ENCODE measurements around the gene RAPGEF1. TPM values are rescaled to one million over a fixed set of nuclear protein-coding genes. Genes with fewer than 3 reads are reported as not detected.
"Not testable (repeated sequence)": the region's sequence is repeated elsewhere in the genome, so short reads cannot be mapped to it uniquely, and the experiment has no call there.

RAPGEF1 gene
- total RNA-seq, 4 donors from 2014 or later, result 43.0 to 58.3 (median 51.7) TPM

- H3K9me3 ChIP-seq, result no peaks in the 10 kb centered on the region
- H3K36me3 ChIP-seq, result no peaks in the 10 kb centered on the region
- peaks cover 24% of the 10 kb centered on the region for H3K27me3 ChIP-seq
- no peak overlapping the region for H3K4me3 ChIP-seq
- peaks cover 6% of the 10 kb centered on the region for H3K4me1 ChIP-seq
- DNase-seq (ENCODE audit: low spot score in 2 of 2), result peak in 1 of 2 donors; percentile 69
- WGBS, result 31% methylated on average over 16 of the region's 38 CpGs
- TF ChIP-seq EP300 (IDR thresholded peaks at IDR 0.05), result no peak
- TF ChIP-seq CTCF (IDR thresholded peaks at IDR 0.05), result peak; percentile 77 to 95
- H3K27ac ChIP-seq, result no peak overlapping the region
Measured at GRCh38 chr9:131762356-131762932, 22.6 kb upstream of the RAPGEF1 start.

GRCh38 chr9:131759017-131759647, 19.3 kb upstream of the RAPGEF1 start:
- H3K36me3 ChIP-seq, result no peaks in the 10 kb centered on the region
- no peak overlapping the region for H3K4me3 ChIP-seq
- no peaks in the 10 kb centered on the region for H3K9me3 ChIP-seq
- peaks cover 31% of the 10 kb centered on the region for H3K27me3 ChIP-seq
- no peak for TF ChIP-seq CTCF (IDR thresholded peaks at IDR 0.05)
- no peak for TF ChIP-seq POLR2A (IDR thresholded peaks at IDR 0.05)
- no peak for TF ChIP-seq POLR2AphosphoS5 (IDR thresholded peaks at IDR 0.05)
- TF ChIP-seq EP300 (IDR thresholded peaks at IDR 0.05), result no peak
- no peak overlapping the region for H3K27ac ChIP-seq
- WGBS, result 56% methylated on average over 4 of the region's 4 CpGs
- H3K4me1 ChIP-seq, result peaks cover 6% of the 10 kb centered on the region
- no peak for DNase-seq (ENCODE audit: low spot score in 2 of 2)

- H3K9me3 ChIP-seq, result no peaks in the 10 kb centered on the region
- 57% methylated on average over 4 of the region's 4 CpGs for WGBS
- H3K4me1 ChIP-seq, result peaks cover 5% of the 10 kb centered on the region
- peaks cover 31% of the 10 kb centered on the region for H3K27me3 ChIP-seq
- no peaks in the 10 kb centered on the region for H3K36me3 ChIP-seq
- TF ChIP-seq CTCF (IDR thresholded peaks at IDR 0.05) (no peak), POLR2A (IDR thresholded peaks at IDR 0.05) (no peak), POLR2AphosphoS5 (IDR thresholded peaks at IDR 0.05) (no peak), EP300 (IDR thresholded peaks at IDR 0.05) (no peak)
- no peak overlapping the region for H3K27ac ChIP-seq
- H3K4me3 ChIP-seq, result no peak overlapping the region
- DNase-seq (ENCODE audit: low spot score in 2 of 2), result no peak
Measured at GRCh38 chr9:131757549-131757948, 17.7 kb upstream of the RAPGEF1 start.

- no peak overlapping the region for H3K4me3 ChIP-seq
- H3K4me1 ChIP-seq, result no peaks in the 10 kb centered on the region
- no peak overlapping the region for H3K27ac ChIP-seq
- H3K27me3 ChIP-seq, result peaks cover 31% of the 10 kb centered on the region
- TF ChIP-seq CTCF (IDR thresholded peaks at IDR 0.05) (peak; percentile 28 to 88), POLR2AphosphoS5 (IDR thresholded peaks at IDR 0.05) (no peak)
- 18% methylated on average over 12 of the region's 13 CpGs for WGBS
- H3K9me3 ChIP-seq, result no peaks in the 10 kb centered on the region
- no peaks in the 10 kb centered on the region for H3K36me3 ChIP-seq
- DNase-seq (ENCODE audit: low spot score in 2 of 2), result peak; percentile 87 to 90
Measured at GRCh38 chr9:131755541-131756198, 15.8 kb upstream of the RAPGEF1 start.

GRCh38 chr9:131754846-131755245, 15.0 kb upstream of the RAPGEF1 start:
- H3K27ac ChIP-seq, result no peak overlapping the region
- H3K9me3 ChIP-seq, result no peaks in the 10 kb centered on the region
- no peaks in the 10 kb centered on the region for H3K36me3 ChIP-seq
- H3K4me1 ChIP-seq, result no peaks in the 10 kb centered on the region
- WGBS, result 38% methylated on average over 6 of the region's 6 CpGs
- no peak overlapping the region for H3K4me3 ChIP-seq
- DNase-seq (ENCODE audit: low spot score in 2 of 2), result no peak
- TF ChIP-seq POLR2A (IDR thresholded peaks at IDR 0.05), result no peak
- TF ChIP-seq POLR2AphosphoS5 (IDR thresholded peaks at IDR 0.05), result no peak
- TF ChIP-seq EP300 (IDR thresholded peaks at IDR 0.05), result no peak
- no peak for TF ChIP-seq CTCF (IDR thresholded peaks at IDR 0.05)
- H3K27me3 ChIP-seq, result peaks cover 29% of the 10 kb centered on the region

- not testable (repeated sequence) for DNase-seq (ENCODE audit: low spot score in 2 of 2); H3K36me3 ChIP-seq; H3K4me1 ChIP-seq; H3K4me3 ChIP-seq; H3K27ac ChIP-seq; H3K9me3 ChIP-seq
- peaks cover 25% of the 10 kb centered on the region for H3K27me3 ChIP-seq
- WGBS, result 88% methylated on average over 9 of the region's 9 CpGs
Measured at GRCh38 chr9:131753751-131754150, 13.9 kb upstream of the RAPGEF1 start.
